ENCODE results near the gene ACOT8.

The ACOT8 gene

GRCh38 chr20:45897289-45897688 lies 40.1 kb upstream of the ACOT8 start:
- H3K9ac ChIP-seq (ENCODE audit: low read length), result no peak overlapping the region
- no peak overlapping the region for H3K27ac ChIP-seq (ENCODE audit: low read depth, low read length)
- no peak overlapping the region for H2BK120ac ChIP-seq (ENCODE audit: insufficient read depth, low read length, poor library complexity)
- H3K14ac ChIP-seq (ENCODE audit: low read length), result no peak overlapping the region
- H3K4ac ChIP-seq (ENCODE audit: low read depth, low read length), result no peak overlapping the region
- H4K8ac ChIP-seq (ENCODE audit: low read depth, low read length), result no peak overlapping the region
- no peak overlapping the region for H3K23ac ChIP-seq (ENCODE audit: low read length)
- no CpG with 5 or more reads among the region's 2 CpGs for WGBS (ENCODE audit: extremely low coverage, insufficient coverage, insufficient read length)
- no peak for DNase-seq
- no peak overlapping the region for H2AK5ac ChIP-seq (ENCODE audit: low read length)
- H2AFZ ChIP-seq (ENCODE audit: insufficient read depth, low read length, poor library complexity), result no peak overlapping the region
- H3K18ac ChIP-seq (ENCODE audit: low read length), result no peak overlapping the region
- H3K27me3 ChIP-seq (ENCODE audit: insufficient read depth, low read length), result no peaks in the 10 kb centered on the region
- H3K4me1 ChIP-seq (ENCODE audit: control insufficient read depth in 1 of 2, insufficient read depth in 2 of 2, low read length in 2 of 2), result peaks cover under 1 to 1% of the 10 kb centered on the region in 2 experiments
- H3K79me2 ChIP-seq (ENCODE audit: control insufficient read depth, insufficient read depth, low read length, poor library complexity), result no peaks in the 10 kb centered on the region
- H2BK5ac ChIP-seq (ENCODE audit: low read depth, low read length, poor library complexity), result no peak overlapping the region
- H3K9me3 ChIP-seq (ENCODE audit: insufficient read depth, low read depth, low read length), result peaks cover 2% of the 10 kb centered on the region
- H3K4me2 ChIP-seq (ENCODE audit: low read length), result no peak overlapping the region
- H3K4me3 ChIP-seq (ENCODE audit: low read depth, low read length), result no peak overlapping the region
- H4K12ac ChIP-seq (ENCODE audit: low read depth, low read length), result no peak overlapping the region
- peaks cover 34 to 52% of the 10 kb centered on the region in 2 experiments for H3K36me3 ChIP-seq (ENCODE audit: control insufficient read depth in 1 of 2, insufficient read depth in 2 of 2, low read length in 2 of 2)
- H4K91ac ChIP-seq (ENCODE audit: low read depth, low read length), result no peak overlapping the region
- H3K79me1 ChIP-seq (ENCODE audit: low read length), result no peaks in the 10 kb centered on the region
- H2BK12ac ChIP-seq (ENCODE audit: low read length), result no peak overlapping the region

- Histone ChIP-seq H3K79me2 (ENCODE audit: control insufficient read depth, insufficient read depth, low read length, poor library complexity) (no peaks in the 10 kb centered on the region), H2BK5ac (ENCODE audit: low read depth, low read length, poor library complexity) (no peak overlapping the region), H3K36me3 (ENCODE audit: control insufficient read depth in 1 of 2, insufficient read depth in 2 of 2, low read length in 2 of 2) (peaks cover 34 to 48% of the 10 kb centered on the region in 2 experiments), H3K4me2 (ENCODE audit: low read length) (no peak overlapping the region), H3K4ac (ENCODE audit: low read depth, low read length) (no peak overlapping the region), H3K23ac (ENCODE audit: low read length) (no peak overlapping the region), H3K27me3 (ENCODE audit: insufficient read depth, low read length) (no peaks in the 10 kb centered on the region), H3K14ac (ENCODE audit: low read length) (no peak overlapping the region), H3K4me1 (ENCODE audit: control insufficient read depth in 1 of 2, insufficient read depth in 2 of 2, low read length in 2 of 2) (peaks cover 6 to 7% of the 10 kb centered on the region in 2 experiments), H3K9ac (ENCODE audit: low read length) (no peak overlapping the region), H3K9me3 (ENCODE audit: insufficient read depth, low read depth, low read length) (peaks cover 2% of the 10 kb centered on the region), H2AFZ (ENCODE audit: insufficient read depth, low read length, poor library complexity) (no peak overlapping the region), H4K91ac (ENCODE audit: low read depth, low read length) (no peak overlapping the region), H2BK12ac (ENCODE audit: low read length) (no peak overlapping the region), H4K12ac (ENCODE audit: low read depth, low read length) (no peak overlapping the region), H4K8ac (ENCODE audit: low read depth, low read length) (no peak overlapping the region), H3K79me1 (ENCODE audit: low read length) (no peaks in the 10 kb centered on the region), H3K27ac (ENCODE audit: low read depth, low read length) (no peak overlapping the region), H2AK5ac (ENCODE audit: low read length) (no peak overlapping the region), H2BK120ac (ENCODE audit: insufficient read depth, low read length, poor library complexity) (no peak overlapping the region), H3K4me3 (ENCODE audit: low read depth, low read length) (no peak overlapping the region), H3K18ac (ENCODE audit: low read length) (no peak overlapping the region)
- WGBS (ENCODE audit: extremely low coverage, insufficient coverage, insufficient read length), result no CpG with 5 or more reads among the region's 14 CpGs
- DNase-seq, result no peak
Measured at GRCh38 chr20:45896641-45897161, 39.5 kb upstream of the ACOT8 start.

GRCh38 chr20:45894797-45895196 lies 37.6 kb upstream of the ACOT8 start:
- H4K91ac ChIP-seq (ENCODE audit: low read depth, low read length), result no peak overlapping the region
- no peak for DNase-seq

GRCh38 chr20:45893831-45894230 lies 36.6 kb upstream of the ACOT8 start:
- no peak overlapping the region for H3K4me3 ChIP-seq (ENCODE audit: low read depth, low read length)
- no peak overlapping the region for H3K9ac ChIP-seq (ENCODE audit: low read length)
- no peak overlapping the region for H3K14ac ChIP-seq (ENCODE audit: low read length)
- no peak overlapping the region for H2BK120ac ChIP-seq (ENCODE audit: insufficient read depth, low read length, poor library complexity)
- peaks cover 4% of the 10 kb centered on the region for H3K79me2 ChIP-seq (ENCODE audit: control insufficient read depth, insufficient read depth, low read length, poor library complexity)
- WGBS (ENCODE audit: extremely low coverage, insufficient coverage, insufficient read length), result no CpG with 5 or more reads among the region's 4 CpGs
- H3K79me1 ChIP-seq (ENCODE audit: low read length), result peaks cover 9% of the 10 kb centered on the region
- peaks cover 9 to 15% of the 10 kb centered on the region in 2 experiments for H3K4me1 ChIP-seq (ENCODE audit: control insufficient read depth in 1 of 2, insufficient read depth in 2 of 2, low read length in 2 of 2)
- no peak overlapping the region for H3K4ac ChIP-seq (ENCODE audit: low read depth, low read length)
- no peaks in the 10 kb centered on the region for H3K27me3 ChIP-seq (ENCODE audit: insufficient read depth, low read length)
- no peak overlapping the region for H3K23ac ChIP-seq (ENCODE audit: low read length)
- no peak for DNase-seq
- H3K36me3 ChIP-seq (ENCODE audit: control insufficient read depth in 1 of 2, insufficient read depth in 2 of 2, low read length in 2 of 2), result peaks cover 24 to 40% of the 10 kb centered on the region in 2 experiments
- no peak overlapping the region for H4K8ac ChIP-seq (ENCODE audit: low read depth, low read length)
- H2BK5ac ChIP-seq (ENCODE audit: low read depth, low read length, poor library complexity), result no peak overlapping the region
- H2BK12ac ChIP-seq (ENCODE audit: low read length), result no peak overlapping the region
- H4K12ac ChIP-seq (ENCODE audit: low read depth, low read length), result no peak overlapping the region
- no peak overlapping the region for H2AK5ac ChIP-seq (ENCODE audit: low read length)
- H2AFZ ChIP-seq (ENCODE audit: insufficient read depth, low read length, poor library complexity), result no peak overlapping the region
- no peak overlapping the region for H4K91ac ChIP-seq (ENCODE audit: low read depth, low read length)
- no peak overlapping the region for H3K27ac ChIP-seq (ENCODE audit: low read depth, low read length)
- no peaks in the 10 kb centered on the region for H3K9me3 ChIP-seq (ENCODE audit: insufficient read depth, low read depth, low read length)
- no peak overlapping the region for H3K4me2 ChIP-seq (ENCODE audit: low read length)
- H3K18ac ChIP-seq (ENCODE audit: low read length), result no peak overlapping the region

More at GRCh38 chr20:45894797-45895196, 37.6 kb upstream of the ACOT8 start:
- Histone ChIP-seq H3K27ac (ENCODE audit: low read depth, low read length) (no peak overlapping the region), H2BK120ac (ENCODE audit: insufficient read depth, low read length, poor library complexity) (no peak overlapping the region), H3K14ac (ENCODE audit: low read length) (no peak overlapping the region), H2BK12ac (ENCODE audit: low read length) (no peak overlapping the region), H2AK5ac (ENCODE audit: low read length) (no peak overlapping the region), H3K4ac (ENCODE audit: low read depth, low read length) (no peak overlapping the region), H3K4me1 (ENCODE audit: control insufficient read depth in 1 of 2, insufficient read depth in 2 of 2, low read length in 2 of 2) (peaks cover 9 to 15% of the 10 kb centered on the region in 2 experiments), H3K4me2 (ENCODE audit: low read length) (no peak overlapping the region), H3K9ac (ENCODE audit: low read length) (no peak overlapping the region), H2AFZ (ENCODE audit: insufficient read depth, low read length, poor library complexity) (no peak overlapping the region), H3K79me1 (ENCODE audit: low read length) (peaks cover 9% of the 10 kb centered on the region), H4K12ac (ENCODE audit: low read depth, low read length) (no peak overlapping the region), H2BK5ac (ENCODE audit: low read depth, low read length, poor library complexity) (no peak overlapping the region), H3K79me2 (ENCODE audit: control insufficient read depth, insufficient read depth, low read length, poor library complexity) (peaks cover 4% of the 10 kb centered on the region), H3K18ac (ENCODE audit: low read length) (no peak overlapping the region), H3K9me3 (ENCODE audit: insufficient read depth, low read depth, low read length) (peaks cover 2% of the 10 kb centered on the region), H4K8ac (ENCODE audit: low read depth, low read length) (no peak overlapping the region), H3K23ac (ENCODE audit: low read length) (no peak overlapping the region), H3K36me3 (ENCODE audit: control insufficient read depth in 1 of 2, insufficient read depth in 2 of 2, low read length in 2 of 2) (peaks cover 28 to 47% of the 10 kb centered on the region in 2 experiments), H3K27me3 (ENCODE audit: insufficient read depth, low read length) (no peaks in the 10 kb centered on the region), H3K4me3 (ENCODE audit: low read depth, low read length) (no peak overlapping the region)
- WGBS (ENCODE audit: extremely low coverage, insufficient coverage, insufficient read length), result no CpG with 5 or more reads among the region's 12 CpGs
